Measurements from ENCODE around the gene NDUFA8. TPM values are rescaled to one million over a fixed set of nuclear protein-coding genes. Genes with fewer than 3 reads are reported as not detected.

The NDUFA8 gene
- total and polyA plus RNA-seq, 9 of the 15 experiments (the other 6 are each of a cell fraction or from before 2014, with no cell fraction given) = 105 to 212 (median 133) TPM

- TF ChIP-seq MBD1 (CRISPR knock-in tag; IDR thresholded peaks at IDR 0.05) (no peak), RBM39 (optimal IDR thresholded peaks at IDR 0.05; ENCODE audit: low read depth, low read length) (no peak), PURB (CRISPR knock-in tag; IDR thresholded peaks at IDR 0.05; ENCODE audit: low read depth) (no peak), ELK1 (CRISPR knock-in tag; IDR thresholded peaks at IDR 0.05) (no peak), FOXK2 (conservative IDR thresholded peaks at IDR 0.05 in 1 of 2, IDR thresholded peaks at IDR 0.05 in 1 of 2; ENCODE audit: low read depth in 2 of 2) (no peak), ELF4 (CRISPR knock-in tag; IDR thresholded peaks at IDR 0.05) (no peak), ZNF766 (CRISPR knock-in tag; conservative IDR thresholded peaks at IDR 0.05) (no peak), HINFP (tag; conservative IDR thresholded peaks at IDR 0.05; ENCODE audit: low read depth) (no peak), MAX (CRISPR knock-in tag; IDR thresholded peaks at IDR 0.05) (no peak), ZNF277 (CRISPR knock-in tag; IDR thresholded peaks at IDR 0.05; ENCODE audit: borderline replicate concordance) (no peak), ZFP36 (IDR thresholded peaks at IDR 0.05; ENCODE audit: low read depth, low read length, partially characterized antibody) (peak; percentile 91), HDAC1 (IDR thresholded peaks at IDR 0.05) (no peak), ZNF354B (CRISPR knock-in tag; IDR thresholded peaks at IDR 0.05) (no peak), THRA (IDR thresholded peaks at IDR 0.05) (no peak), TBL1XR1 (IDR thresholded peaks at IDR 0.05; ENCODE audit: low read length in 2 of 2) (no peak), ASH1L (IDR thresholded peaks at IDR 0.05; ENCODE audit: borderline replicate concordance, low read depth, partially characterized antibody) (no peak), ZNF217 (CRISPR knock-in tag; IDR thresholded peaks at IDR 0.05) (no peak), ZNF589 (CRISPR knock-in tag; IDR thresholded peaks at IDR 0.05; ENCODE audit: low read depth) (no peak)
These were observed 41.0 kb downstream of the NDUFA8 start (continued) for GRCh38 chr9:122118343-122119165.

Data from K562 (cell line).